DMS114 treated with DMSO at 0.1 percent for 48 hours (cell line): ENCODE data around the gene CNIH3.

ENCODE experiments used
- DNase-seq: peaks from one replicate; lab custom pipeline; 2025; ENCODE audit not compliant: unreplicated experiment; lab: John Stamatoyannopoulos, UW

The CNIH3 gene

DNA sequence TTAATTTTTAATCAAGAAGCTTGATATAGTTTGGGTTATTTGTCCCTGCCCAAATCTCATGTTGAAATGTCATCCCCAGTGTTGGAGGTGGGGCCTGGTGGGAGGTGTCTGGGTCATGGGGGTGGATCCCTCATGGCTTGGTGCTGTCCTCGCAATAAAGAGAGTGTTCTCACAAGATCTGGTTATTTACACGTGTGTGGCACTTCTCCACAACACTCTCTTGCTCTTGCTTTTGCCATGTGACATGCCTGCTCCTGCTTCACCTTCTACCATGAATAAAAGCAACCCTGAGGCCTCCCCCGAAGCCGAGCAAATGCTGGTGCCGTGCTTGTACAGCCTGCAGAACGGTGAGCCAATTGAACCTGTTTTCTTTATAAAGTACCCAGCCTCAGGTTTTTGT is 2.6 kb upstream of the CNIH3 start:
- DNase-seq: no peak

DNA sequence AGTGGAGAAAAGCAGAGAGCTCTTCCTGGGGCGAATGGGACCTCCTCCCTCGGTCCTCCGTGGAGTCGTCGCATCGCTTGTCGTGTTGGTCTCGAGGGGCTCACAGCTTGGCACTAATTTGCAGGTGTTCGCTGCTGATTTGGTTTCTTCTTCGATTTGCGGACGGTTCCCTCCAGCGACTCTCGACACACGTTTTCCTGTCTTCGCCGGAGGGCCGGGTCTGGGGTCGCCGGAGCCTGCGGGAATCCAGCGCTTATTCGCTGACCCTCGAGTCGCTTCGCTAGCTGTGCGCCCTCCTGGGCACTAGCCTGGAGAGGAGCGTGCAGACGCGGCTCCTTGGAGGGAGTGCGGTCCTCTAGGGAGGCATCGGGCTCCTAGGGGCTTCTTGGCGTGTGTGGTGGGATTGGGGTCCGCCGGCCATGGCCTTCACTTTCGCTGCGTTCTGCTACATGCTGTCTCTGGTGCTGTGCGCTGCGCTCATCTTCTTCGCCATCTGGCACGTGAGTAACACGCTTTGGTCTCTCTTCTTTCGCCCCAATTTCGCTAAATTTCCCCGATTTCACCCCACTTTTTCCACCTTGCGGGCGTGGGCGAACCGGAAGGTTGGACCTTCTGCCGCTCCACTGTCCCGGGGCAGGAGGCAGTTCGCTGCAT is 766 bp downstream of the CNIH3 start:
- no peak for DNase-seq

DNA sequence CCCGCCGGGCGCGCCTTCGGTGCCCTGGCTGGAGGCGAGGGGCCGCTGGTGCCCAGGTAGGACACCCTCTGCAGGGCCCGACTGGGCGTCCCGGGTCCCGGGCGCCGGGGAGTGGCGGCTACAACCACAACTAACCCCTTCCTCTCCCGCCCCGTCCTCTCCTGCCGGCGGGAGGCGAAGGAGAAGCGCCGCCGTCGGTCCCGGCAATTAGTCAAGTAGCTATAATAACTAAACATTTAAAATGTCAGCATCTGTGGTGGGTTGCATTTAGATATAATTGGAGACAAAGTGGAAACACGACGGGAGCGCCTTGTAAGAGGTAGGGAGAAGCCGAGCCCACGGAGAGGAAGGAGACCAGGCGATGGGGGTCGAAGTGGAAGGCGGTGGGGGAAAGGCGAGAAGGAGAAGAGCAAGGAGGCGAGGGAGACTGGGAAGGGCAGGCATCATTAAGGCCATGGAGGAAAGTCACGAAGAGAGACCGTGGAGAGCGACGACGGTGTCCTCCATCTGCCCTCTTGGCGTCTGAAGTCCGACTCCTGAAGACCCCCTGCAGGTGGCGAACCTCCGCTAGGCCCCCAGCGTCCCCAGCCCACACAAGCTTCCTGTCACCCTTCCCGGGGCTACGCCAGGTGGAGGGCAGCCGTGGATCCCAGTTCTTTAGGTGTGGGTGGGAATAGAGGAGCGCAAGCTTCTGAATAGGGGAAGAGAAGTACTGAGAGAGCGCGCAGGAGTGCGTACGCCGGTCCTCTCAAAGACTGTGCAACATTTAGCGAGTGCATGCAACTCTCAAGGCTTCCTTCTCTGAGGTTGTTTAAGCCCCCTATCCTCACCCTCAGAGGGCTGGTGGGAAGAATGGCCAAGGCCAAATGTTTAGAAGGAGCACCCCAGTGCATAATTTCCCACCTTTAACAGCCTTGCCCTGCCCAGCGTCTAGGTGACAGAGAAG is 1.6 kb downstream of the CNIH3 start:
- DNase-seq: no peak

DNA sequence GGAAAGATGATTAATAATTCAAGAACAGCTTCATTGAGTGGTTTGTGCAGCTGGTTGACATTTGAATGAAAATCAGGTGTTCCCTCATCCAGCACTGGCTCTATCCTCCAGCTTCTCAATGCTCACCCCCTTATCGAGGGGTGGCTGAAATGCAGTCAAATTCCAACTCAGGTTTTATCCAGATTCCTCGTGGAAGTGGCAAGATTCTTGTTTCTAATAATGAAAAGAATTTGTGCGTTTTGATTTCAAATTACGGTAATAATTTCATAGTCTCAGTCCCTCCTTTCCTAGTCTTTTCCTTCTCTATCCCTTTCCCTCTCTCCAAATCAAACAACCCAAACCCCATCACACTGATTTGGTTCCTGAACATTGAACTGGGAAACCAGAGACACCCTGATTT is 3.1 kb downstream of the CNIH3 start:
- DNase-seq: no peak

DNA sequence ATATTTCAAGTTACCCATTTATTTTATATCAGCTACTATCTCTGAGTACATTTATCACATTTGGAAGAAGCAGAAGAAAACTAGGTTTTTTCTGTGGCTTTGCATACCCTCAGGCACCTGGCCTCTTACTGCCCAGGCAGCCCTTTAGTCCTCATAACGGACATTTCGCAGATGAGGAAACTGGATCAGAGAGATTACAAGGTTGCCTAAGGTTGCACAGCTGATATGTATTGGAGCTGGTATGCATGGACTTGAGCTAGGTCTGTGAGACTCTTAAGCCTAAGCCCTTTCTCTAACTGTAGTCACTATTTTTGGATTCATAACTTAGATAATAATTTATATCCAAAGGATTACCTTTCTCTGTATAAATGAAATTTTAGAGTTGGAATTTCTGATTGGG is 4.0 kb downstream of the CNIH3 start:
- no peak for DNase-seq

DNA sequence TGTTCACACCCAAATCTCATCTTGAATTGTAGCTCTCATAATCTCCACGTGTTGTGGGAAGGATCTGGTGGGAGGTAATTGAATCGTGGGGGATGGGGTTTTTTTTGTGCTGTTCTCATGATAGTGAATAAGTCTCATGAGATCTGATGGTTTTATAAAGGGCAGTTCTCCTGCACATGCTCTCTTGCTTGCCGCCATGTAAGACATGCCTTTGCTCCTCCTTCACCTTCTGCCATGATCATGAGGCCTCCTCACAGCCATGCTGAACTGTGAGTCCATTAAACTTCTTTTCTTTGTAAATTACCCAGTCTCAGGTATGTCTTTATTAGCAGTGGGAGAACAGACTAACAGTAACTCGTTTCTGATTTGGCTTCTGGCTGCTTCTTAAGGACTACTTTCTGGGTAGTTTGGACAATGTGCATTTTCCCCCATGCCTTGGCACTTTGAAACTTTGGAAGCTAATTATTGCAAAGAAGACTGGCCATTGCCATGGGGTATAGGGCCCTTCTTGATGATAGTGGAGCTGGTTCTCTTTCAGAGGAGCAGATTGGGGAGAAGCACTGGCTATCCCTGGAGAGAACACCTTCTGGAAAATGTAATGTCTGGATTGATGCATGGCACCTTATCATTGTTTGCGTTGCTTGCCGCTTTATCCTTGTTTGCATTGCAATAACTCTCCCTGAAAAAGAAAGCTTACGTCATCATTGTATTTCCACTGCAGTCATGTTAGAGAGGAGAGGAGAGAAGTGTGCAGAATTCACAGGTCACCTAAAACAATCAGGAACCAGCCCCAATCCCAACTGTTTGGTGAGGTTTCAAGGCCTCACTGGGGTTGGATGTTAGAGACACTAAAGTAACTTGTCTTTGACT is 5.9 kb downstream of the CNIH3 start:
- DNase-seq: no peak

DNA sequence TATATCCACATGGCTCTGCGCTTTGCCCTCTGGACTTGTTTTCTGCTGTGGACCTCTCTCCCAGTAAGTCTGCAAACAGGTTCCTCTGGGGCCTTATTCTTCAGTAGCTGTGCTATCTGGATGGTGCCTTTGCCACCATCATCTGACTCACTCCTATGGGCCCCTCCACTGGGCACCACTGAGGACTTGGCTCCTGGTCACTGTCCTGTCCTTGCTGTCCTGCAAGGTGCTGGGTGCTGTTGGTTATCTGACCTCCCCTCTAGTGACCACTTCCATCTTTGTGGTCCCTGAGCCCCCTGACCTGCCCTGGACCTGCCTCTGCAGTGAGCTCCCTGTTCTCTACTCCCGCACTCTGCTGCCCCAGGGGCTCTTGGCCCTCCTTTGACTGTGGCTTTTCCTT is 6.7 kb downstream of the CNIH3 start:
- DNase-seq: no peak

DNA sequence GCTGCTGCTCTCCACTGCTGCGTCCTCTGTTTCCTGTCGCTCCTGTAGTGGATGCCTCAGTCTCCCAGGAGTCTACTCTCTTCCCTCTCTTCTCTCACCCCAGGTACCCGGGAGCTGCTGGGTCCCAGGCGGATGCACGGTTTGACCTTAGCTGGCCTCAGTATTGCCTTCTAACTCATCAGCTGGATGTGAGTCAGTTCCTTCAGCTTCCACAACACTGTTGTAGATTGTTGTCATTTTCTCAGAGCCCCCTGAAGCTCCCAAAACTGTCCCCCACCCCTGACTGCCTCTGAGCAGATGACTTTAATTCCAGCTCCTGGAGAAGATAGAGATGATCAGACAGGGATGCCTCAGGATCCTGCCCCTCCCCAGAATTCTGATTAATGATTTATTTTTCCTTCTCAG is 7.2 kb downstream of the CNIH3 start:
- no peak for DNase-seq

DNA sequence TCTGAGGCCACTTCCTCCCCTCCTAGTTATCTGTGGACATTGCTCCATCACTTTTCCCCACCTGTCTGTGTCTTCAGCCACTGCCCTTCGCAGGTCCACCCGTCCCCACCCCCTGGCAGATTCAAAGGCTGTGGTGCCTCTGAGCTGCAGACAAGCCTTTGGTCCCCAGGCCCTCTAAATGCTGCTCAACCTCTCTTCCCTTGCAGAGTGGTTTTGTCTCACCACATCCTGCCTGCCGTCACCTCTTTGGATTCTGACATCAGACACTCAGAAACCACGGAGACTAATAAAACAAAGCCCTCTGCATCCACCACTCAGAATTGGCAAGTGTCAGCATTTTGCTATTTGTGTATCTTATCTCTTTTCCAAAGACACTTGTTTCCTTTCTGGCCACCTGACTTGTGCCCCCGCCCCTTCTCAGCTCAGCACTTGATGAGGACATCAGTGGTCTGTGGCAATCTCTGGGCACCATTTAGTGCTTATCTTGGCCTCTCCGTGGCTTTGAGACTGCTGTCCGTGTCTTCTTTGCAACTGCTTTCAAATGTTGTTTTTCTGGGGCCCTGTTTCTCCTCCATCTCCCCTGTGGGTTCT is 7.7 kb downstream of the CNIH3 start:
- DNase-seq: no peak

DNA sequence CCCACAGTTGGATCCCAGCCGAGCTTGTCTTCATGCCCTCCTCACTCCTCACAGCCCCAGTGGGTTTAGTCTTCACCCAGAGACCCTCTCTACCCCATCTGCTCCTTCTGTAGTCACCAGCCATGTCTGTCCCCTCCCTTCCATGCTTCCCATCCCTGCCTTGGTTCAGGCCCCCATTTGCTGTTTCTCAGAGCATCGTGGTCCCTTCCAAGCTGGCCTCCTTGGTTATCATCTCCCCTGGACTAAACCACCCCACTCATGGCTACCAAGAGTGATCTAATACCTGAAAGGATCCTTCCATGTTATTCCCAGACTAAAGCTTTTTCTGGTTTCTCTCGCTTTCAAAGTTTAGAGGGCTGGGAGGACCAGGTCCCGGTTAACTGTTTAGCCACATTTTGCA is 8.3 kb downstream of the CNIH3 start:
- no peak for DNase-seq

DNA sequence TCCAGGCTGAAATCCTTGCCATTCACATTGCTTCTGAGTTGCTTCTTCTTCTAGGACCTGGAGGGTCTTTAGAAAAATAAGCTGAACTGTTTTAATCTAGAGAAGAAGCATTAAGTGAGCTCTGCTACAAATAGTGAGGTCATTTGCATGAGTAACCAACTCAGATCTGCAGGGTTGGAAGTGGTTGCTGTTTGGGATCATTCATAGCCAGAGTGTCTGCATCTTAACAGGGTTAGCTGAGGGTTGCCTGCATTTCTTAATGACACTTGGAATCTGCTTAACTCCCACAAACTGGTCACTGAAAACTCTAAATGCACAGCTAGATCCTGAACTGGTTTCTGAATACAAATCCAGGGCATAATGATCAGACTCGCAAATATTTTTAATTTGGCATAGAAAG is 9.9 kb downstream of the CNIH3 start:
- no peak for DNase-seq

DNA sequence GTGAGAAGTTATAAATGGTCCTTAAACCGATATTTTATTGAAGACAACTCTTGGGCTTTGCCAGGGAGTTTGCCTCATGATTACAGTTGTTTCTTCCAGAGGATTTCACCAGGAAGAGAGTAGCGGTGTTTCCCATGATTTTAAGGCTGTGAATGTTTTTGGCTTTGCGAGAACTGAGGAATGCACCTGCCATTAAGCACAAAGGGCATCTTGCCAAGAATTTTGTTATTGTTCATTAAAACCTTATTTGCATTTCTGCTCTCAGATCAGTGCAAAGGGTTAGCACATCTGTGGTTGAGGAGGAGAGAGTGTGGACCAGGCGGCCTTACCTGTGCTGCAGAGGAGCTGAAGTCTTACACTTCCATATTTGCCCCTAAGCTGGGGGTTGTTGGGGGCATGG is 13.8 kb downstream of the CNIH3 start:
- no peak for DNase-seq

DNA sequence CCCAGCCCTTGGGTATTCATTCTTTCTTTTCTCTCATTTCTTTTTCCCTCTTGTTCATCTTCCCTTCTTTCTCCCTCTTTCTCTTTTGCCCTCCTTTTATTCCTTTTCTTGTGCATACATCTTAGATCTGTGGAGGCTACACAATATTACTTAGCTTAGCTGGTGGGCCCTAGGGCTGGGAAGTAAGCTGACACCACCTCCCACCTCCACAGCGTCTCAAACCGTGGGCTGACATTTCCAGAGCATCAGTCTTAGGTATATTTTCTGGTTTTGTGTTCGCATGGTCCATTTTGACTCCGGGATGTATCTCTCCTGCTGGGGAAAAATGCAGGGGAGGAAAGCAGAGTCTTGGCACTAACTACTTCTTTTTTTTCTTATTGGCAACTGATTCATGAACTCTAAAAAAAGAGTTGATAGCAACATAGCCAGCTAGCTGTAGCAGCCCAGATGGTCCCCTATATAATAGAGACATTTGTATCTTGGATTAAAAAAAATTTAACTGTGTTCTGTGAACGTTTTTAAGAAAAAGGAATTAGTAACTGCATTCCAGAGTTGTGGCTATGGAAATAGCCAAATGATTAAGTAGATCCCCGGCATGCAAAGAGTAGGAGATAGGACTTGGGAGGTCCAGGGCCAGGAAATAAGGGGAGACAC is 15.5 kb downstream of the CNIH3 start:
- DNase-seq: no peak

DNA sequence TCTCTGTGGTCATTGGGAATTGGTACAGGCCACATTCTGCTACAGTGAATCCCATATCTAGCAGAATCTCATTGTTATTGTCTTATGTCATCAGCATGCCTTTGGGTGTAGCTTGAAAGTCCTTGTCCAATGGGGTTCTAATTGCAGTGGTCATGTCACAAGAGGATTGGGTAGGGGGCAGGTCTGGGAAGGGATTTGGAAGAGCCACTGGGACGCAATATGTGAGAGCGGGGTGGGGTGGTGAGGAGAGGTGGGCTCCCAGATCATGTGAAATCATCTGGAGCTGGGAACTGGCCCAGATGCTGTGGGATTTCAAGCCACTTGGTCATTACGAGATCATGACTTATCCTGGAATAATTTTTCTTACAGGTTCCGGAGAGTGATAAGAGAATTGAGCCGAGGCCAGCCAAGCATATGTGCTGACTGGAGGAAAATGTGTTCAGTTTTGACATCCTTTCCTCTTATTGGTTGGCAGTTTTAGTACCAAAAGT is 16.3 kb downstream of the CNIH3 start:
- DNase-seq: no peak

DNA sequence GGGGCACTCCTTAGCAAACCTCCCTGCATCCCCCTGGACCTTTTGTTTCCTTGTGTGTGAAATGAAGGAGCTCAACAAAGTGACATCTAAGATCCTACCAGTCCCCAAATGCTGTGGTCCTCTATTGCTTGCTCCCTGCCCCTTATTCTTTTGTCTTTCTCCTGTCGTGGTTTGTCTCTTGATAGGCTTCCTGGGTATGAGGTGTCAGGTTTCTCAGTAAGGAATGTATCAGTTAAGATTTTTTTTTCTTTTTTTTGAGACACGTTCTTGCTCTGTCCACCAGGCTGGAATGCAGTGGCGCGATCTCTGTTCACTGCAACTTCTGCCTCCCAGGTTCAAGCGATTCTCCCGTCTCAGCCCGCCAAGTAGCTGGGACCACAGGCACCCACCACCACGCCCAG is 16.8 kb downstream of the CNIH3 start:
- no peak for DNase-seq

DNA sequence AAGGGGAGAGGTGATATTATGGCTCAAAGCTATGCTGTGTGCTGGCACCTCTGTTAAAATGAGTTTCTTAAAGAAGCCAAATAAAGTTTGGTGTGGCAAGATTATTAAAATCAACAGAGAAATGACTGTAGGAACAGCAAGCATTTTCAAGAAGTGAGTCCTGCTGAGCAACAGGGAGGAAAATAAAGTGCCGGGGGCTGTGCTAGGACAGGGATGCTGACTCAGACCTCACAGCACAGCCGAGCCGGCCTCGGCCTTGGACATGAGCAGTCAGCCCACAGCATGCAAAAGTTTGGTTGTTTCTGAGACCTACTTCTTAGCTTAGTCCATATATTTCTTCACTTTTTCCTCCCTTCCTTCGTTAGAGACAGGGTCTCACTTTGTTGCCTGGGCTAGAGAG is 19.2 kb downstream of the CNIH3 start:
- DNase-seq: no peak

DNA sequence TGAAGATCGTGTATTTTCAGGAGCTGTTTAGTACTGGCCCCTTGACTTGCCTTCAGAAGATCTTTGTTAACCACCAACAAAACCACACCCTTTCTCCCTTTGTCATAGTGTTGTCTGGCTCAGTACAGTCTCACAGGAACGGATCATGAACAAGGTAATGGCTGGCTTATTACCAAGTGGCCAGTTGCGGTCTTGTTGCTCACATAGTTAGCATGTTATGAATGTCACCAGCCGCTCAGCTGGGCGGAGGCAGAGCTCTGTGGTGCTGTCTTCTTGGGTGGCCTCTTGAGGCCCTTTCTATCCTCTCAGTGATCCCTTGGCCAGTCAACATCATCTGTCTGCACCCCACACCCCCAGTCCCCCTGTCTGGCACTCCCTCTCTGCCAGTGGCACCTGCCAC is 21.4 kb downstream of the CNIH3 start:
- no peak for DNase-seq

DNA sequence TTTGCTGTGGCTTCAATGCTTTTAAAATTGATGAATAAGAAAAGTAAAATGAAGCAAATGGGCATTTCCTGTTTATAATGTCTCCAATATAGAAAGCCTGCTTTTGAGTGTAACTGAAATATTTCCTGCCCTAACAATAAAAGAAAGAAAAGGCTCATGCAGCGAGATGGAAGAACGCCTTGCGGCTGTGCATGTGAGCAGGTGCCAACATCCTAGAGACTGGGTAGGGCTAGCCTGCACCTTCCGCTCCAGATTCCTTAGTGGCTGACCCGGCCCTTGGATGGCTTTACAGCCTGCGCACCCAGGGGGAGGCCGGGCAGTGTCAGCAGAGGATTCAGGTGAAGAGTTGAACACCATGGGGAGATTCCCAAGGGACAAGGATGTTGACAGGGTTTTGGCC is 21.8 kb downstream of the CNIH3 start:
- no peak for DNase-seq

DNA sequence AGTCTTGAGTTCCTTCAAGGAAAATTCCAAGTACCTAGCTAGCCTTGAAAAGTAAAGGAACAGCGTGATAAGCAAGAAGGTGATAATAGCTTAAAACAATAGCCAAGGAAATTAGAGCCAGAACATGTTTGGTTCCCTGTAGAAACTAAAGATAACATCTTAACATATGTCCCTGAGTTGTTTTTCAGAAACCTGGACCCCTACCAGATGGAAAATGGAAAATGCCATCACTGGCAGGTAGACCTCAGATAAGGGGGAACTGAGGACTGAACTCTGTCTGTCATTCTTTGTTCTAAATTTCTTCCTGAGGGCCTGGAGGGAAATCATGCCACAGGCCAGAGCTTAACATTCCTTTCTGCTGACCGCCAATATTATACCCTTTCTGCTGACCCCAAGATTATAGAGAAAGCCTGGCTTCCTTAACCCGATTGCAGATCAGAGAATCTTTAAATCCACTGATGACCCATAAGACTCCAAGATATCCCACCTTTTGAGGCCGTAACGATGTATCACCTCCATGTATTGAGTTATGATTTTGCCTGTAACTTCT is 23.4 kb downstream of the CNIH3 start:
- DNase-seq: no peak

DNA sequence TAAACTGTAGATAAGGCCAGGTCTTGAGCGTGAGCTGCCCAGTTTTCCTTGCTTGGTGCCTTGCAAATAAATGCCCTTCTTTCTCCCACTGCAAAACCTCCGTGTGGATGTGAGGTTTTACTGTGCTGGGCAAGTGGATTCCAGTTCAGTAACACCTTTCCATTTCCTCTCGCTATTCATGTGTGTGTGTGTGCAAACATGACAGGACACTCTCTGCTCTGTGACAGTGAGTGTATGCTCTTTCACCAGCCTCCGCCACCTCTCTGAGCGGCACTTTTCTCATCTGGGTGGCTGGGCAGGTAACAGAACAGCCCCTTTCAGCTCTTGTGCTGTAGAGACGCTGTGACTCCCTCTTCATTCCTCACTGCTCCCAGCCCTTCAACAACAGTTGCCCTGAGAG is 23.9 kb downstream of the CNIH3 start:
- DNase-seq: no peak
